Glutamatergic neuron (in vitro differentiated cells): Measurements from ENCODE around the gene TRPV2. TPM values are rescaled to one million over a fixed set of nuclear protein-coding genes. Genes with fewer than 3 reads are reported as not detected.

ENCODE experiments used
- DNase-seq: peaks from one replicate; pipeline ENCODE4 v3.0.0; 2022
- H3K27ac Mint-ChIP-seq: one replicate; pipeline ENCODE4 v1.8.0; 2020; ENCODE audit warnings: mild to moderate bottlenecking, mixed read lengths, inconsistent platforms; ENCODE audit not compliant: unreplicated experiment
- H3K27me3 Mint-ChIP-seq: one replicate; pipeline ENCODE4 v1.8.0; 2020; ENCODE audit warnings: mild to moderate bottlenecking, moderate library complexity, mixed read lengths, inconsistent platforms; ENCODE audit not compliant: unreplicated experiment
- H3K36me3 Mint-ChIP-seq: one replicate; pipeline ENCODE4 v1.8.0; 2020; ENCODE audit warnings: mild to moderate bottlenecking, mixed read lengths, inconsistent platforms; ENCODE audit not compliant: unreplicated experiment
- H3K4me1 Mint-ChIP-seq: one replicate; pipeline ENCODE4 v1.8.0; 2020; ENCODE audit warnings: mild to moderate bottlenecking, low read depth, mixed read lengths, inconsistent platforms; ENCODE audit not compliant: unreplicated experiment
- H3K4me3 Mint-ChIP-seq: one replicate; pipeline ENCODE4 v1.8.0; 2020; ENCODE audit warnings: mild to moderate bottlenecking, mixed read lengths, inconsistent platforms; ENCODE audit not compliant: unreplicated experiment
- H3K9me3 Mint-ChIP-seq: one replicate; pipeline ENCODE4 v1.8.0; 2020; ENCODE audit warnings: mild to moderate bottlenecking, moderate library complexity, mixed read lengths, inconsistent platforms; ENCODE audit not compliant: unreplicated experiment
- total RNA-seq: library from RNA; stranded (reverse); fragmentation: NEBNext Ultra II Directional; extraction: Animal tissue kit (Norgen Biotek cat#: 25700); gene quantifications from one replicate; pipeline ENCODE4 v1.2.1, GENCODE V29; 2021; ENCODE audit not compliant: unreplicated experiment
- TF ChIP-seq, protein P1 (sequence below): fragments of 200-600 bp; sonication (generic); IDR thresholded peaks from one replicate; pipeline ENCODE4 v1.5.0; 2021; ENCODE audit not compliant: partially characterized antibody, unreplicated experiment

TRPV2 gene
- total RNA-seq, 1 donor from 2014 or later, result 27.0 TPM

DNA sequence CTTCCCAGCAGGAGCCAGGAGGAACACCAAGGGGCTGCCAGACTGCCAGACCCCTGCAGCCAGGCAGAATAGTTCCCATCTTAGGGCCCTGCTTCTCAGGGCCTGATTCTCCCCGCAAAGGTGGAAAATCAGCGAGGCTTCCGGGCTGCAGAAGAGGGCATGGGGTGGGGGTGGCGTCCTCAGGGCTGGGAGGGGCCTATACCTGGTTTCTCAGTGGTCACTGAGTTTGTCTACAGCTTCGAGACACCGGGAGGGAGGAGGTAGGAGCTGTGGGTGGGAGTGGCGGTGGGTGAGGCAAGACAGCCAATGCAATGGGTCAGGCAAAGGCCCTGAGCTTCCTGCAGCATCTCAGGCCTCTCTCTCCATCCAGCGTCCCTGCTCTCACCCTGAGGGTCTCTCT is 62.3 kb downstream of the TRPV2 start:
- H3K4me3 Mint-ChIP-seq, result no peak overlapping the region
- TF ChIP-seq, protein P1, sequence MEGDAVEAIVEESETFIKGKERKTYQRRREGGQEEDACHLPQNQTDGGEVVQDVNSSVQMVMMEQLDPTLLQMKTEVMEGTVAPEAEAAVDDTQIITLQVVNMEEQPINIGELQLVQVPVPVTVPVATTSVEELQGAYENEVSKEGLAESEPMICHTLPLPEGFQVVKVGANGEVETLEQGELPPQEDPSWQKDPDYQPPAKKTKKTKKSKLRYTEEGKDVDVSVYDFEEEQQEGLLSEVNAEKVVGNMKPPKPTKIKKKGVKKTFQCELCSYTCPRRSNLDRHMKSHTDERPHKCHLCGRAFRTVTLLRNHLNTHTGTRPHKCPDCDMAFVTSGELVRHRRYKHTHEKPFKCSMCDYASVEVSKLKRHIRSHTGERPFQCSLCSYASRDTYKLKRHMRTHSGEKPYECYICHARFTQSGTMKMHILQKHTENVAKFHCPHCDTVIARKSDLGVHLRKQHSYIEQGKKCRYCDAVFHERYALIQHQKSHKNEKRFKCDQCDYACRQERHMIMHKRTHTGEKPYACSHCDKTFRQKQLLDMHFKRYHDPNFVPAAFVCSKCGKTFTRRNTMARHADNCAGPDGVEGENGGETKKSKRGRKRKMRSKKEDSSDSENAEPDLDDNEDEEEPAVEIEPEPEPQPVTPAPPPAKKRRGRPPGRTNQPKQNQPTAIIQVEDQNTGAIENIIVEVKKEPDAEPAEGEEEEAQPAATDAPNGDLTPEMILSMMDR, result no peak
- no peak overlapping the region for H3K27ac Mint-ChIP-seq
- H3K36me3 Mint-ChIP-seq, result no peaks in the 10 kb centered on the region
- DNase-seq, result no peak
- H3K9me3 Mint-ChIP-seq, result no peaks in the 10 kb centered on the region
- peaks cover 8% of the 10 kb centered on the region for H3K27me3 Mint-ChIP-seq
- H3K4me1 Mint-ChIP-seq, result no peaks in the 10 kb centered on the region

DNA sequence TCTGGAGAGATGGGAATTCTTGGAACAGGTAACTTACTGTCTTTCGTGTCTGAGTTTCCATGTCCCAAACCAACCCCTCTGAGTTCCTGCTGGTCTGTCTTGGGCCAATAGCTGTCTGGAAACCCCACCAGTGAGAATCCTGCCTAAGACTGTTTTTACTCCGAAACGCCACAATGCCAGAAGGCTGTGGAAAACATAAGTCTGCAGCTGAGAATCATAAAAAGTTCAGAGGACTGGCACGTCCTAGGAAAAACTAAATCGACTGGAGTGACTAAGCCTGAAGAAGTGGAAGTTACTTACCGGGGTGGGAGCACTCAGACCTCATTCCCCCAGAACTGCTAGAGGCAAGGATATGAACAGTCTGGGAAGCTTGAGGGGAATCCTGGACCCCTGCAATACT is 63.3 kb downstream of the TRPV2 start:
- Mint-ChIP-seq H3K4me1 (no peaks in the 10 kb centered on the region), H3K9me3 (peaks cover under 1% of the 10 kb centered on the region), H3K27me3 (peaks cover 8% of the 10 kb centered on the region), H3K27ac (no peak overlapping the region), H3K36me3 (no peaks in the 10 kb centered on the region), H3K4me3 (no peak overlapping the region)
- DNase-seq, result no peak
- TF ChIP-seq, protein P1, result no peak

DNA sequence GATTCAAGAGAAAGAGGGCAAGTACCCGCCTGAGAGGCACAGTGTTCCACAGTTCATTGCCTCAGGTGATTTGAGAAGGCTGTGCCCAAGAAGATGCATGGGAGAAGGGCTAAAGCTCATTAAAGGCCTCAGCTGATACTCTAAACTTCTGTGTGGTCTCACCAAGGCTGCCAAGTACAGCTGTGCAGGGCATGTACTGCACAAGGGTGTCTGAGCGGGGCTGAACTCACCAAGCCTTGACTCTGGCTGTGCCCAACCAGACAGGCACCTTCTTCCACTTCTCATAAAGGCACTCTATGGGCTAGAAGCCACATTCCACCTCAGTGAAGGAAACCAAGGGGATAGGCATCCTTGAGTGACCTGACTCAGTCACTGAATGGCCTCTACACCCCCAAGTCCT is 63.9 kb downstream of the TRPV2 start:
- Mint-ChIP-seq H3K27ac (no peak overlapping the region), H3K36me3 (no peaks in the 10 kb centered on the region), H3K4me1 (peaks cover 1% of the 10 kb centered on the region), H3K9me3 (peaks cover 2% of the 10 kb centered on the region), H3K4me3 (no peak overlapping the region), H3K27me3 (peaks cover 10% of the 10 kb centered on the region)
- TF ChIP-seq, protein P1, result no peak
- no peak for DNase-seq

DNA sequence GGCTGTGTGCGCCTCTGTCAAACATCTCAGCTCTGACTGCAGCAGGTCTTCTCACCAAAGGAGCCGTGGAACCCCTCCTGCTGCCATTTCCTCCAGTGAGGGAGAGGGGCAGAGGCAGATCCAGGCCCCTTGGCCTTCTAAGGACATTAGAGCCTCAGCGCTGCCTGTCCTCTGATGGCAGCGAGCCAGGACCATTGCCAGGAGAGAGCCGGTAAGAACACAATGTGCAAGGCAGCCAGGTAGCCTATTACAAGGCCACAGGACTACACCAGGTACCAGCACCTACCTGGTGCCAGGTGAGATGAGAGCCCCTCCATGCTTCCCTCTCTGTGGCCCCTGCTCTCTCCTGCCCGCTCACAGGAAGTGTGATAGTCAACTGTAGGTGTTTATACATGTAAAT is 65.6 kb downstream of the TRPV2 start:
- Mint-ChIP-seq H3K27me3 (peaks cover 13% of the 10 kb centered on the region), H3K9me3 (peaks cover 2% of the 10 kb centered on the region), H3K4me1 (peaks cover 14% of the 10 kb centered on the region), H3K27ac (no peak overlapping the region), H3K4me3 (no peak overlapping the region), H3K36me3 (no peaks in the 10 kb centered on the region)
- no peak for DNase-seq
- TF ChIP-seq, protein P1, result no peak

DNA sequence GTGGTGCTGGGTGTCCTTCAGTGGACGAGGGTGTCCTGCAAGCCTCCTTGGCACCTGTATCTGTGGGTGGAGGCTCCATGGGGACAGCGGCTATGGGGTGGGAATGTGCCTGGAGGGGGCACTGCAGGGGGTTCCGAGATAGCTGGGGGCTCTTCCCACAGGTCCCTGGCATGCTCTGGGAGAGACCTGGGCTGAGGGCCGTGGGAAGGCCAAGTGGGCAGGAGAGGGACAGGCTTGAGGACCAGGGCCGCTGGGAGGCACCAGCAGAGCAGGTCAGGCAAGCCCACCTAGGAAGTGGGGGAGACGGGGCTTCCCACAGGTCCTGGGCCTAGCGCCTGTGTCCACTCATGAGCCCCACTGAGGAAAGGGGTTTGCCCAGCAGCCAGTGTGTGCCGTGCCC is 66.9 kb downstream of the TRPV2 start:
- Mint-ChIP-seq H3K36me3 (no peaks in the 10 kb centered on the region), H3K4me1 (peaks cover 20% of the 10 kb centered on the region)
- TF ChIP-seq, protein P1, result no peak

More for the DNA sequence above, 66.9 kb downstream of the TRPV2 start:
- Mint-ChIP-seq H3K27me3 (peaks cover 14% of the 10 kb centered on the region), H3K9me3 (peaks cover 8% of the 10 kb centered on the region), H3K27ac (no peak overlapping the region), H3K4me3 (no peak overlapping the region)
- no peak for DNase-seq
